Aorta (tissue), 5 donors: ENCODE measurements around the gene SLCO2B1. TPM values are rescaled to one million over a fixed set of nuclear protein-coding genes. Genes with fewer than 3 reads are reported as not detected.

Experiments
- ATAC-seq: fragments of 200-7000 bp; cut with Tn5 transposase; one replicate; pipeline ENCODE4 v1.9.1; 2022; ENCODE audit warnings: moderate library complexity; ENCODE audit not compliant: low FRiP score
- DNase-seq, 2 donors: peaks; one replicate each; pipeline ENCODE4 v3.0.0-alpha.2; 2020
- H3K27ac ChIP-seq, 2 donors: one replicate each; pipeline ENCODE4 v1.5.1; 2013; ENCODE audit warnings: low read length in 2 of 2, mild to moderate bottlenecking in 2 of 2, moderate library complexity in 2 of 2, control low read depth in 1 of 2, inconsistent platforms in 1 of 2, low read depth in 1 of 2
- H3K27me3 ChIP-seq, 2 donors: one replicate each; pipeline ENCODE4 v1.6.1; 2013; ENCODE audit warnings: control low read depth in 1 of 2, low read length in 1 of 2, mild to moderate bottlenecking in 1 of 2, moderate library complexity in 1 of 2; ENCODE audit not compliant: insufficient read depth in 2 of 2, control insufficient read depth in 1 of 2
- H3K36me3 ChIP-seq, 2 donors: one replicate each; pipeline ENCODE4 v1.6.1; 2013; ENCODE audit warnings: control low read depth in 1 of 2, low read length in 1 of 2, mild to moderate bottlenecking in 1 of 2; ENCODE audit not compliant: insufficient read depth in 2 of 2, control insufficient read depth in 1 of 2
- H3K4me1 ChIP-seq, 2 donors: one replicate each; pipeline ENCODE4 v1.6.1; 2013; ENCODE audit warnings: low read length in 2 of 2, control low read depth in 1 of 2, mild to moderate bottlenecking in 1 of 2, moderate library complexity in 1 of 2; ENCODE audit not compliant: insufficient read depth in 2 of 2, control insufficient read depth in 1 of 2
- H3K4me3 ChIP-seq, 2 donors: one replicate each; pipeline ENCODE4 v1.5.1; 2013; ENCODE audit warnings: low read length in 2 of 2, control low read depth in 1 of 2, mild to moderate bottlenecking in 1 of 2
- H3K9me3 ChIP-seq: one replicate; pipeline ENCODE4 v1.6.1; 2013; ENCODE audit warnings: mild to moderate bottlenecking, low read length; ENCODE audit not compliant: control insufficient read depth
- WGBS, 2 donors: extraction: QIAGEN DNeasy Blood & Tissue Kit; methylation state at CpG; one replicate each; pipeline ENCODE4 v1.1.7; 2013; 5-methylcytosine and 5-hydroxymethylcytosine counted together
- intact Hi-C, 2 donors: fragments of 100-400 bp; cut with DNase I; formaldehyde crosslinking; loops; one replicate each; pipeline versions ENCODE4 v1.14.2 to v1.15.0; 2022
- polyA plus RNA-seq, 2 donors: library from polyadenylated mRNA; stranded (reverse); fragments of 200-250 nt; gene quantifications; one replicate each; pipeline ENCODE4 v1.2.3, GENCODE V29; 2013
- total RNA-seq, 2 donors: library from RNA; stranded (reverse); fragmentation: NEBNext Ultra II Directional; extraction: Animal tissue kit (Norgen Biotek cat#: 25700); gene quantifications; one replicate each; pipeline ENCODE4 v1.2.1, GENCODE V29; 2021
- donor health status: healthy with polysubstance abuse.
- donor health status: Bipolar disorder and iron deficiency.
- donor health status: DM: no; HTN: no; CAD: no.
- donor health status: DM: no; HTN: no; CAD: no.
- donor health status: DM: yes; HTN: yes; CAD: no.

SLCO2B1 gene
- total and polyA plus RNA-seq, 4 donors: 3.3 to 144 (median 48.3) TPM

- Histone ChIP-seq H3K27me3 (no peaks in the 10 kb centered on the region), H3K4me3 (no peak overlapping the region), H3K36me3 (no peaks in the 10 kb centered on the region), H3K4me1 (no peaks in the 10 kb centered on the region), H3K9me3 (no peaks in the 10 kb centered on the region), H3K27ac (no peak overlapping the region)
- ATAC-seq (no peak), DNase-seq (peak in 1 of 2 donors; percentile 82)
- WGBS, 2 donors: 80 to 88% methylated on average over 9 of the region's 9 CpGs
- intact Hi-C loops: no loop called here
Measured at GRCh38 chr11:75147875-75148263, 3.0 kb upstream of the SLCO2B1 start.

- 69 to 70% methylated on average over 6 of the region's 6 CpGs for WGBS, 2 donors
- H3K9me3 ChIP-seq: no peaks in the 10 kb centered on the region
- H3K4me3 ChIP-seq: no peak overlapping the region
- ATAC-seq (no peak), DNase-seq (no peak)
- intact Hi-C loops: no loop called here
- H3K4me1 ChIP-seq: no peaks in the 10 kb centered on the region
- H3K36me3 ChIP-seq: no peaks in the 10 kb centered on the region
- H3K27ac ChIP-seq: no peak overlapping the region
- no peaks in the 10 kb centered on the region for H3K27me3 ChIP-seq
Measured at GRCh38 chr11:75148436-75148983, 2.4 kb upstream of the SLCO2B1 start.

GRCh38 chr11:75149766-75150465, 991 bp upstream of the SLCO2B1 start:
- no peak overlapping the region for H3K4me3 ChIP-seq
- no peaks in the 10 kb centered on the region for H3K27me3 ChIP-seq
- 72 to 74% methylated on average over 4 of the region's 4 CpGs for WGBS, 2 donors
- no peaks in the 10 kb centered on the region for H3K4me1 ChIP-seq
- no peaks in the 10 kb centered on the region for H3K9me3 ChIP-seq
- ATAC-seq (no peak), DNase-seq (no peak)
- no peaks in the 10 kb centered on the region for H3K36me3 ChIP-seq
- H3K27ac ChIP-seq: no peak overlapping the region
- intact Hi-C loops: no loop called here

GRCh38 chr11:75151346-75152047, 590 bp downstream of the SLCO2B1 start:
- Histone ChIP-seq H3K27ac (no peak overlapping the region), H3K9me3 (no peaks in the 10 kb centered on the region), H3K27me3 (no peaks in the 10 kb centered on the region), H3K36me3 (no peaks in the 10 kb centered on the region), H3K4me3 (no peak overlapping the region), H3K4me1 (no peaks in the 10 kb centered on the region)
- 69 to 75% methylated on average over 13 of the region's 13 CpGs for WGBS, 2 donors
- ATAC-seq (no peak), DNase-seq (peak in 1 of 2 donors; percentile 47)
- intact Hi-C loops: no loop called here

- Histone ChIP-seq H3K36me3 (no peaks in the 10 kb centered on the region), H3K4me3 (no peak overlapping the region), H3K27ac (no peak overlapping the region), H3K27me3 (no peaks in the 10 kb centered on the region), H3K9me3 (no peaks in the 10 kb centered on the region), H3K4me1 (no peaks in the 10 kb centered on the region)
- DNase-seq (no peak), ATAC-seq (no peak)
- intact Hi-C loops: no loop called here
- 67 to 77% methylated on average over 6 of the region's 6 CpGs for WGBS, 2 donors
Measured at GRCh38 chr11:75152090-75152489, 1.2 kb downstream of the SLCO2B1 start.

GRCh38 chr11:75152651-75153427, 1.9 kb downstream of the SLCO2B1 start:
- ATAC-seq: no peak
- no peaks in the 10 kb centered on the region for H3K4me1 ChIP-seq
- peak in 1 of 2 donors; percentile 39 for DNase-seq
- H3K9me3 ChIP-seq: no peaks in the 10 kb centered on the region
- H3K36me3 ChIP-seq: no peaks in the 10 kb centered on the region
- no peak overlapping the region for H3K27ac ChIP-seq
- H3K27me3 ChIP-seq: no peaks in the 10 kb centered on the region
- intact Hi-C loops: no loop called here
- 82 to 84% methylated on average over 5 of the region's 5 CpGs for WGBS, 2 donors
- no peak overlapping the region for H3K4me3 ChIP-seq

- DNase-seq: peak in 1 of 2 donors; percentile 23
- Histone ChIP-seq H3K4me3 (no peak overlapping the region), H3K27me3 (no peaks in the 10 kb centered on the region), H3K27ac (no peak overlapping the region), H3K4me1 (no peaks in the 10 kb centered on the region), H3K36me3 (no peaks in the 10 kb centered on the region), H3K9me3 (no peaks in the 10 kb centered on the region)
- no peak for ATAC-seq
- 77 to 85% methylated on average over 9 of the region's 9 CpGs for whole genome bisulfite sequencing, 2 donors
- intact Hi-C loops: no loop called here
Measured at GRCh38 chr11:75154646-75155569, 4.0 kb downstream of the SLCO2B1 start.
